GM23338 (cell line): Measurements from ENCODE around the gene PGA3. TPM values are rescaled to one million over a fixed set of nuclear protein-coding genes. Genes with fewer than 3 reads are reported as not detected.
"Not testable (repeated sequence)": the region's sequence is repeated elsewhere in the genome, so short reads cannot be mapped to it uniquely, and the experiment has no call there.

ENCODE experiments used
- ATAC-seq: fragments of 200-7000 bp; cut with Tn5 transposase; 3 replicates; pipeline ENCODE4 v1.9.1; 2020
- DNase-seq: peaks from one replicate; pipeline ENCODE4 v3.0.0-alpha.2; 2015; ENCODE audit warnings: low spot score
- H2AFZ ChIP-seq: fragments of 200-600 bp; sonication (generic); 2 replicates; pipeline ENCODE4 v1.8.0; 2016; ENCODE audit warnings: antibody characterized with exemption, mild to moderate bottlenecking, moderate library complexity
- H3F3A ChIP-seq: fragments of 200-600 bp; sonication (generic); replicated peaks from 2 replicates; pipeline ENCODE4 v1.8.0; 2017; ENCODE audit warnings: antibody characterized with exemption, mixed run types, low read depth
- H3K27ac ChIP-seq: fragments of 200-600 bp; sonication (generic); 2 replicates; pipeline ENCODE4 v1.6.1; 2016; ENCODE audit warnings: low read depth
- H3K27me3 ChIP-seq: fragments of 200-600 bp; sonication (generic); 2 replicates; pipeline ENCODE4 v1.8.0; 2016; ENCODE audit warnings: mild to moderate bottlenecking, mixed run types, moderate library complexity; ENCODE audit not compliant: insufficient read depth
- H3K36me3 ChIP-seq: fragments of 200-600 bp; sonication (generic); 2 replicates; pipeline ENCODE4 v1.8.0; 2016; ENCODE audit warnings: mild to moderate bottlenecking; ENCODE audit not compliant: insufficient read depth
- H3K4me1 ChIP-seq: fragments of 200-600 bp; sonication (generic); 2 replicates; pipeline ENCODE4 v1.8.0; 2016; ENCODE audit warnings: mild to moderate bottlenecking, moderate library complexity; ENCODE audit not compliant: insufficient read depth
- H3K4me2 ChIP-seq: fragments of 200-600 bp; sonication (generic); 2 replicates; pipeline ENCODE4 v1.7.1; 2017; ENCODE audit warnings: mixed run types
- H3K4me3 ChIP-seq: fragments of 200-600 bp; sonication (generic); 2 replicates; pipeline ENCODE4 v1.6.1; 2016; ENCODE audit warnings: mixed run types
- H3K79me2 ChIP-seq: fragments of 200-600 bp; sonication (generic); replicated peaks from 2 replicates; pipeline ENCODE4 v1.8.0; 2017; ENCODE audit warnings: mild to moderate bottlenecking; ENCODE audit not compliant: insufficient read depth
- H3K9me2 ChIP-seq: fragments of 200-600 bp; sonication (generic); 2 replicates; pipeline ENCODE4 v1.8.0; 2017; ENCODE audit not compliant: insufficient read depth
- H4K20me1 ChIP-seq: fragments of 200-600 bp; sonication (generic); replicated peaks from 2 replicates; pipeline ENCODE4 v1.8.0; 2017; ENCODE audit warnings: mild to moderate bottlenecking; ENCODE audit not compliant: insufficient read depth
- H3K27ac Mint-ChIP-seq: 2 replicates; pipeline ENCODE4 v1.8.0; 2020; ENCODE audit warnings: inconsistent platforms, mild to moderate bottlenecking, moderate library complexity, mixed read lengths
- H3K27me3 Mint-ChIP-seq: 3 replicates; pipeline ENCODE4 v1.8.0; 2022; ENCODE audit warnings: low read depth, mild to moderate bottlenecking, moderate library complexity, mixed read lengths, inconsistent platforms; ENCODE audit not compliant: insufficient read depth, poor library complexity
- H3K36me3 Mint-ChIP-seq: 3 replicates; pipeline ENCODE4 v1.8.0; 2021; ENCODE audit warnings: low read depth, mild to moderate bottlenecking, inconsistent platforms, moderate library complexity, mixed read lengths
- H3K4me1 Mint-ChIP-seq: 3 replicates; pipeline ENCODE4 v1.8.0; 2020; ENCODE audit warnings: mild to moderate bottlenecking, inconsistent platforms, mixed read lengths
- H3K4me3 Mint-ChIP-seq: 3 replicates; pipeline ENCODE4 v1.8.0; 2021; ENCODE audit warnings: moderate library complexity, mild to moderate bottlenecking, inconsistent platforms, mixed read lengths
- H3K9me3 Mint-ChIP-seq: 3 replicates; pipeline ENCODE4 v1.8.0; 2020; ENCODE audit warnings: moderate library complexity, mild to moderate bottlenecking, inconsistent platforms, mixed read lengths
- EZH2 ChIP-seq: fragments of 200-600 bp; sonication (generic); IDR thresholded peaks from one replicate; pipeline ENCODE4 v1.8.0; 2017; ENCODE audit warnings: antibody characterized with exemption, mild to moderate bottlenecking, low read depth; ENCODE audit not compliant: unreplicated experiment
- EZH2phosphoT487 ChIP-seq: fragments of 200-600 bp; sonication (generic); IDR thresholded peaks from one replicate; pipeline ENCODE4 v1.8.1; 2018; ENCODE audit warnings: antibody characterized with exemption; ENCODE audit not compliant: unreplicated experiment
- JUNB ChIP-seq: IDR thresholded peaks from one replicate; pipeline ENCODE4 v1.6.1; 2016; ENCODE audit warnings: antibody characterized with exemption; ENCODE audit not compliant: unreplicated experiment
- NANOG ChIP-seq: IDR thresholded peaks from 2 replicates; pipeline ENCODE4 v1.6.1; 2016; ENCODE audit warnings: antibody characterized with exemption, borderline replicate concordance
- ZNF114 ChIP-seq: fragments of 250-450 bp; sonication (Bioruptor Pico); IDR thresholded peaks from 2 replicates; pipeline ENCODE4 v1.5.0; 2020; ENCODE audit warnings: mild to moderate bottlenecking, moderate library complexity
- ZNF331 ChIP-seq: fragments of 250-450 bp; sonication (Bioruptor Pico); IDR thresholded peaks from 2 replicates; pipeline ENCODE4 v1.5.0; 2020; ENCODE audit warnings: low read depth, mild to moderate bottlenecking, moderate library complexity
- polyA plus RNA-seq: library from polyadenylated mRNA; unstranded; fragments of >200 nt; fragmentation: Nextera tagmentation; extraction: Ambion mirVana; gene quantifications from 2 replicates; pipeline ENCODE4 v1.2.1, GENCODE V29; 2016
- total RNA-seq: library from RNA; depleted of rRNA; stranded (reverse); fragments of >200 nt; shearing (Covaris generic); gene quantifications from 2 replicates; pipeline ENCODE4 v1.2.3, GENCODE V29; 2014
- TF ChIP-seq, protein P1 (sequence below): IDR thresholded peaks from 2 replicates; pipeline ENCODE4 v1.6.1; 2016; ENCODE audit warnings: antibody characterized with exemption
- TF ChIP-seq, protein P2 (sequence below), 2 experiments: fragments of 200-600 bp in 1 of 2; sonication (generic) in 1 of 2; conservative IDR thresholded peaks; 2 replicates each; pipeline versions ENCODE4 v1.5.1 to v1.6.1; 2016 to 2017; ENCODE audit warnings: antibody characterized with exemption in 2 of 2, low read depth in 2 of 2, mild to moderate bottlenecking in 2 of 2, moderate library complexity in 1 of 2

The PGA3 gene
- total and polyA plus RNA-seq, 2 experiments from 2014 or later, result 0.37 TPM; not detected in 1

DNA sequence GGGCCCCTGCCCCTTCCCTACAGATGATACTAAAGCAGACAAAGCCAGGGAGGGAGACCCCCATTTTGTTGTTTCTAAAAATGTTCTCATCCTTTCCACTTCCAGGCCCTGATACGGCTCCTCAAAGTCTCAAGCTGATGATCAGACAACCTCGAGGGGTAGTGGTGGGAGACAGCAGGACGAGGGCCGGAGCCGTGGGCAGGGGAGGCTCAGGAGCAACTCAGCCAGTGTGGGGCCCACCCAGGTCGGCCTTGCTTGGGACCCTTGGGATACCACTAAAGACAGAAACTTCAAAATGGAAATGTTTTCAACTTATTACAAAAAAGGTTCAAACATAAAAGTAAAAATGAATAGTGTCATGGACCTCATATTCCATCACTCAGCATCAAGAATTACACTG is 26.9 kb upstream of the PGA3 start:
- Histone ChIP-seq H3F3A (no peaks in the 10 kb centered on the region), H3K4me3 (no peak overlapping the region), H3K27ac (no peak overlapping the region), H3K4me1 (no peaks in the 10 kb centered on the region), H3K9me2 (peaks cover 4% of the 10 kb centered on the region; the same call in 1 of the 2 replicates), H2AFZ (no peak overlapping the region), H3K4me2 (no peak overlapping the region), H4K20me1 (no peaks in the 10 kb centered on the region), H3K36me3 (no peaks in the 10 kb centered on the region), H3K27me3 (no peaks in the 10 kb centered on the region), H3K79me2 (no peaks in the 10 kb centered on the region)
- DNase-seq, result no peak
- H3K27ac Mint-ChIP-seq, result no peak overlapping the region
- no peak overlapping the region for H3K4me3 Mint-ChIP-seq
- no peaks in the 10 kb centered on the region; the same call in 1 of the 3 replicates for H3K9me3 Mint-ChIP-seq
- no peaks in the 10 kb centered on the region for H3K36me3 Mint-ChIP-seq
- TF ChIP-seq JUNB (no peak), EZH2phosphoT487 (no peak), ZNF331 (CRISPR knock-in tag) (no peak), ZNF114 (CRISPR knock-in tag) (no peak), NANOG (no peak)
- TF ChIP-seq, protein P1, sequence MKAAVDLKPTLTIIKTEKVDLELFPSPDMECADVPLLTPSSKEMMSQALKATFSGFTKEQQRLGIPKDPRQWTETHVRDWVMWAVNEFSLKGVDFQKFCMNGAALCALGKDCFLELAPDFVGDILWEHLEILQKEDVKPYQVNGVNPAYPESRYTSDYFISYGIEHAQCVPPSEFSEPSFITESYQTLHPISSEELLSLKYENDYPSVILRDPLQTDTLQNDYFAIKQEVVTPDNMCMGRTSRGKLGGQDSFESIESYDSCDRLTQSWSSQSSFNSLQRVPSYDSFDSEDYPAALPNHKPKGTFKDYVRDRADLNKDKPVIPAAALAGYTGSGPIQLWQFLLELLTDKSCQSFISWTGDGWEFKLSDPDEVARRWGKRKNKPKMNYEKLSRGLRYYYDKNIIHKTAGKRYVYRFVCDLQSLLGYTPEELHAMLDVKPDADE, result no peak
- TF ChIP-seq, protein P2, sequence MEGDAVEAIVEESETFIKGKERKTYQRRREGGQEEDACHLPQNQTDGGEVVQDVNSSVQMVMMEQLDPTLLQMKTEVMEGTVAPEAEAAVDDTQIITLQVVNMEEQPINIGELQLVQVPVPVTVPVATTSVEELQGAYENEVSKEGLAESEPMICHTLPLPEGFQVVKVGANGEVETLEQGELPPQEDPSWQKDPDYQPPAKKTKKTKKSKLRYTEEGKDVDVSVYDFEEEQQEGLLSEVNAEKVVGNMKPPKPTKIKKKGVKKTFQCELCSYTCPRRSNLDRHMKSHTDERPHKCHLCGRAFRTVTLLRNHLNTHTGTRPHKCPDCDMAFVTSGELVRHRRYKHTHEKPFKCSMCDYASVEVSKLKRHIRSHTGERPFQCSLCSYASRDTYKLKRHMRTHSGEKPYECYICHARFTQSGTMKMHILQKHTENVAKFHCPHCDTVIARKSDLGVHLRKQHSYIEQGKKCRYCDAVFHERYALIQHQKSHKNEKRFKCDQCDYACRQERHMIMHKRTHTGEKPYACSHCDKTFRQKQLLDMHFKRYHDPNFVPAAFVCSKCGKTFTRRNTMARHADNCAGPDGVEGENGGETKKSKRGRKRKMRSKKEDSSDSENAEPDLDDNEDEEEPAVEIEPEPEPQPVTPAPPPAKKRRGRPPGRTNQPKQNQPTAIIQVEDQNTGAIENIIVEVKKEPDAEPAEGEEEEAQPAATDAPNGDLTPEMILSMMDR (conservative IDR thresholded peaks at IDR 0.05; ENCODE audit: low read depth in 2 of 2), result no peak
- H3K27me3 Mint-ChIP-seq, result peaks cover 15% of the 10 kb centered on the region
- ATAC-seq, result no peak
- no peaks in the 10 kb centered on the region; the same call in 2 of the 3 replicates for H3K4me1 Mint-ChIP-seq

DNA sequence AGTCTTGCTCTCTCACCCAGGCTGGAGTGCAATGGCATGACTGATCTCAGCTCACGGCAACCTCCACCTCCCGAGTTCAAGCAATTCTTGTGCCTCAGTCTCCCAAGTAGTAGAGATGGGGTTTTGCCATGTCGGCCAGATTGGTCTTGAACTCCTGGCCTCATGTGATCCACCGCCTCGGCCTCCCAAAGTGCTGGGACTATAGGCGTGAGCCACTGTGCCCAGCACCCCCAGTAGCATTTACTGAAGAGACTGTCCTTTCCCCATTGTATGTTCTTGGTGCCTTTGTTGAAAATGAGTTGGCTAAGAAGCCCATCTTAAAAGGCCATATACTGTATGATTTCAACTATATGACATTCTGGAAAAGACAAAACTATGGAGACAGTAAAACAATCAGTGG is 23.1 kb upstream of the PGA3 start:
- H3K4me3 ChIP-seq, H3K4me1 Mint-ChIP-seq, H3K79me2 ChIP-seq, H3K36me3 Mint-ChIP-seq, H3K27me3 ChIP-seq, H3K27ac ChIP-seq, H3K4me3 Mint-ChIP-seq, ATAC-seq, H3K9me3 Mint-ChIP-seq, H3K27ac Mint-ChIP-seq, H3K9me2 ChIP-seq, H4K20me1 ChIP-seq, H3K27me3 Mint-ChIP-seq, H3K36me3 ChIP-seq, H3F3A ChIP-seq, DNase-seq, H3K4me2 ChIP-seq, H2AFZ ChIP-seq, H3K4me1 ChIP-seq: not testable (repeated sequence)

DNA sequence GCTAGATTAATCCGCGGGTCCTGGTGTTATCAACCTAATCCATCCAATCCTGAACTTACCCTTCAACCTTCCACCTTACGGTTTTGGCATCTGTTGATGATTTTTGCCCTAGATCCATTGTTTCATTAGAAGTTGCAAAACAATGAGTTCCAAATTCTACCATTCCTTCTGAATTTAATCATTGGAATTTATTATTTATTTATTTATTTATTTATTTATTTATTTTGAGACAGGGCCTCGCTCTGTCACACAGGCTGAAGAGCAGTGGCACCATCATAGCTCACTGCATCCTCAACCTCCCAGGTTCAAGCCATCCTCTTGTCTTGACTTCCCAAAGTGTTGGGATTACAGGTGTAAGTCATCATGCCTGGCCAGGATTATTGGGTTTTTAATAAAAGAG is 21.8 kb upstream of the PGA3 start:
- Histone ChIP-seq H3K79me2 (no peaks in the 10 kb centered on the region), H3K4me2 (no peak overlapping the region), H3K27ac (no peak overlapping the region), H3K36me3 (no peaks in the 10 kb centered on the region), H3K9me2 (no peaks in the 10 kb centered on the region), H2AFZ (no peak overlapping the region), H4K20me1 (no peaks in the 10 kb centered on the region), H3K4me3 (no peak overlapping the region), H3F3A (no peaks in the 10 kb centered on the region), H3K4me1 (no peaks in the 10 kb centered on the region), H3K27me3 (no peaks in the 10 kb centered on the region)
- no peak for DNase-seq
- no peak for ATAC-seq
- Mint-ChIP-seq H3K4me3 (no peak overlapping the region), H3K27me3 (peaks cover 2% of the 10 kb centered on the region), H3K9me3 (no peaks in the 10 kb centered on the region), H3K4me1 (no peaks in the 10 kb centered on the region), H3K36me3 (no peaks in the 10 kb centered on the region), H3K27ac (no peak overlapping the region)
- TF ChIP-seq NANOG (no peak), EZH2 (no peak)
- TF ChIP-seq, protein P1, result no peak
